Measurements from ENCODE around the gene PHF21A. TPM values are rescaled to one million over a fixed set of nuclear protein-coding genes. Genes with fewer than 3 reads are reported as not detected.

Gene PHF21A
- total RNA-seq, 2 donors from 2014 or later, result 50.3 to 64.3 TPM

DNA sequence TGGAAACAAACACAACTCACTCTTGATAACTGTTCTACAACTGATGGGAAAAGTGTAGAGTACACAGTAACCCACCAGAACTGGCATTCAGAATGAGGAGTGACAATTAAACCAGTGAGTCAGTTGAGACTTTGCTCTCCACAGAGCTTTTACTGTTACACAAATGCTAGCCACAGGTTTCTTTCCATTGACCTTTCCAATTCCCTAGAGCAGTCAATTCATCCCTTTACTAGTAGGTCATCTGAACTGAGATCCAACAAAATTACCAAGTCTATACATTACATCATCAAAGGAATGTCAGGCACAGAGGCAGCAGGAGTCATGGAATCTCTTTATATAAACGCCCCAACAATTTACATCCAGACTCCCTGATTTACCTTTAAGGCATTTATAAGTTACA, 65.9 kb downstream of the PHF21A start:
- H3K4me3 Mint-ChIP-seq, result no peak overlapping the region
- ATAC-seq, result no peak
- H3K9me3 Mint-ChIP-seq, result no peaks in the 10 kb centered on the region
- peaks cover 0 to 6% of the 10 kb centered on the region in 2 donors for H3K4me1 Mint-ChIP-seq (ENCODE audit: low read depth in 2 of 2)
- H3K27me3 Mint-ChIP-seq, result no peaks in the 10 kb centered on the region
- H3K36me3 Mint-ChIP-seq, result no peaks in the 10 kb centered on the region
- DNase-seq (ENCODE audit: low spot score), result no peak
- H3K27ac Mint-ChIP-seq, result no peak overlapping the region

- Mint-ChIP-seq H3K9me3 (no peaks in the 10 kb centered on the region), H3K4me1 (ENCODE audit: low read depth in 2 of 2) (peaks cover 7 to 17% of the 10 kb centered on the region in 2 donors), H3K27ac (no peak overlapping the region), H3K27me3 (no peaks in the 10 kb centered on the region), H3K4me3 (no peak overlapping the region), H3K36me3 (no peaks in the 10 kb centered on the region)
- DNase-seq (ENCODE audit: low spot score) (no peak), ATAC-seq (no peak)
These were observed 70.2 kb downstream of the PHF21A start for GRCh38 chr11:46051102-46051501.

GRCh38 chr11:46050662-46051061, 70.6 kb downstream of the PHF21A start:
- no peak for DNase-seq (ENCODE audit: low spot score)
- Mint-ChIP-seq H3K27me3 (no peaks in the 10 kb centered on the region), H3K9me3 (no peaks in the 10 kb centered on the region), H3K27ac (no peak overlapping the region), H3K4me3 (no peak overlapping the region), H3K36me3 (no peaks in the 10 kb centered on the region), H3K4me1 (ENCODE audit: low read depth in 2 of 2) (peaks cover 10 to 19% of the 10 kb centered on the region in 2 donors)
- no peak for ATAC-seq

DNA sequence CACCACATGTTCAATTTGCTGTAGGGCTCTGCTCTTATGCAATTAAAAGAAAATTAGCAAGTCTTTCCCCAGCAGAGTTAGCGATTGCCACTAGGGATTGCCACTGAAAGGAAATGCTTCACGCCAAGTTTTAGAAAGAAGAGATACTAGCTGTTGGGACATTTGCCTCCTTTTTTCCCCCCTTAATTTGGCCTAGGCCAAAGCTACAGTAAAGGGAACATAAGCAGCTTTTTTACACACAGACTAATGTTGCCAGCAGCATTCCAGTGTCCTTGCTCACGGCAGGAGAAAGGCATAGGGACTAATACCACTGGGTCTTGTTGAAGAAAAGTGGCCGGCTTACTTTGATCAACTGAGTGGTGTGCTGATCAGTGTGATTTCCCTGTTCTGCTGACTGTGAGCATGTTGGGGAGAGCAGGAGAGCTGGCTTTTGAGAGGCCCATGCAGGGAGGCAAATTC, 71.2 kb downstream of the PHF21A start:
- no peak for DNase-seq (ENCODE audit: low spot score)
- Mint-ChIP-seq H3K36me3 (no peaks in the 10 kb centered on the region), H3K27ac (no peak overlapping the region), H3K4me3 (no peak overlapping the region), H3K9me3 (no peaks in the 10 kb centered on the region), H3K27me3 (no peaks in the 10 kb centered on the region), H3K4me1 (ENCODE audit: low read depth in 2 of 2) (peaks cover 12 to 20% of the 10 kb centered on the region in 2 donors)
- ATAC-seq, result no peak

DNA sequence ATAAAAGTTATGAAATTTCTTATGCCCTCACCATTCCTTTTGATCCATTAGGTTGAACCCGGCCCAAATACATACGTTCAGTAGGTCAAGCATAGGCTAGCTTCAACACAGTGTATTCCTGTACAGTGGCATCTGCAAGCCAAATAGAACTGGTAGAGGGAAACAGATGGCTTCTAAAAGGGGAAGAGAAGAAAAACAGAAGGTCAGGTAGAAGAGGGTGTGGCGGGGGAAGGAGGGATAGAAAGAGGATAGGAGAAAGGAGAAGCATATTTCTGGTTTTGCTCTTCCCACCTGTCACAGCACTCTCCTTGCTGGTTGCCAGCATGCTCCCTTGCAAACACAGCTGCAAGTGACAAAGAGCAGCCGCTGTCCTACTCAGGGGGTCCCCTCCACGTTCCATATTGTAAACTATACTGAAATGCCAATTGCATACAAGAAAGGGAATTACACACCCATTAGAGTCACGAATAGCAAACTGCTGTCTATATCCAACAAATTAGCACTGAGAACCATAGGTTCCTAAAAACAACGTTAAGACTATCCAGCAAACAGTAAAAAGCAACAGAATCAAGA, 71.8 kb downstream of the PHF21A start:
- Mint-ChIP-seq H3K36me3 (no peaks in the 10 kb centered on the region), H3K4me1 (ENCODE audit: low read depth in 2 of 2) (peaks cover 14 to 22% of the 10 kb centered on the region in 2 donors), H3K27ac (no peak overlapping the region), H3K4me3 (no peak overlapping the region), H3K27me3 (no peaks in the 10 kb centered on the region), H3K9me3 (no peaks in the 10 kb centered on the region)
- DNase-seq (ENCODE audit: low spot score), result no peak
- ATAC-seq, result no peak

DNA sequence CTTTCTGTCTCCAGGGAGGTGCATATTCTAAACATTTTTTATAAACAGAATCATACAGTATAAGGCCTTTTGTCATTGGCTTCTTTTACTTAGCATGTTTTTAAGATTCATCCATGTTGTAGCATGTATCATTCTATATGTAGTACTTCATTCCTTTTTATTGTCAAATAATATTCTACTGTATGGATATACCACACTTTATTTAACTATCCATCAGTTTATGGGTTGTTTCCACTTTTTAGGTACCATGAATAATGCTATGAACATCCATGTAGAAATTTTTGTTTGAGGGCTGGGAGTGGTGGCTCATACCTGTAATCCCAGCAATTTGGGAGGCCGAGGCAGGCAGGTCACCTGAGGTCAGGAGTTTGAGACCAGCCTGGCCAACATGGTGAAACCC, 73.1 kb downstream of the PHF21A start:
- Mint-ChIP-seq H3K4me1 (ENCODE audit: low read depth in 2 of 2) (peaks cover 14 to 22% of the 10 kb centered on the region in 2 donors), H3K36me3 (no peaks in the 10 kb centered on the region), H3K4me3 (no peak overlapping the region), H3K9me3 (no peaks in the 10 kb centered on the region), H3K27ac (no peak overlapping the region), H3K27me3 (no peaks in the 10 kb centered on the region)
- ATAC-seq (no peak), DNase-seq (ENCODE audit: low spot score) (no peak)

DNA sequence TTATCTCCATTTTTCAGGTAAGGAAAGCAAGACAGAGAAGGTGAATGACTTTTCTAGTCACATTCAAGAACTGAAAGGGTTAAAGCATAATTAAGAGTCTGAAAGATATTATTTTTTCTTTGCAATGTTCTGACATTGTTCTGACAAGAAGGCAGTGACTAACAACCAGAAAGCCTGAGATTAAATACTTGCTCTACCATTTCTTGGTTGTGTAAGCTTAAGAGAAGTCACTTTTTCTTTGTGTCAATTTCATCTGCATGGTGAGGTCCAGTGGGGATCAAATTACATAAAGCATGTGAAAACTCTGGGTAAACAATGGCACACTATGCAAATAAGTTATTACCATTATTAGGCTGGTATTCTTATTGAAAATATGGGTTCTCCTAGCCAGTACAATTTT, 73.7 kb downstream of the PHF21A start:
- H3K36me3 Mint-ChIP-seq, result no peaks in the 10 kb centered on the region
- H3K4me3 Mint-ChIP-seq, result no peak overlapping the region
- H3K27me3 Mint-ChIP-seq, result no peaks in the 10 kb centered on the region
- DNase-seq (ENCODE audit: low spot score) (no peak), ATAC-seq (no peak)
- no peaks in the 10 kb centered on the region for H3K9me3 Mint-ChIP-seq
- H3K27ac Mint-ChIP-seq, result no peak overlapping the region
- H3K4me1 Mint-ChIP-seq (ENCODE audit: low read depth in 2 of 2), result peaks cover 14 to 22% of the 10 kb centered on the region in 2 donors

GRCh38 chr11:46045811-46046210, 75.4 kb downstream of the PHF21A start:
- H3K4me1 Mint-ChIP-seq (ENCODE audit: low read depth in 2 of 2), result peaks cover 21 to 25% of the 10 kb centered on the region in 2 donors

DNA sequence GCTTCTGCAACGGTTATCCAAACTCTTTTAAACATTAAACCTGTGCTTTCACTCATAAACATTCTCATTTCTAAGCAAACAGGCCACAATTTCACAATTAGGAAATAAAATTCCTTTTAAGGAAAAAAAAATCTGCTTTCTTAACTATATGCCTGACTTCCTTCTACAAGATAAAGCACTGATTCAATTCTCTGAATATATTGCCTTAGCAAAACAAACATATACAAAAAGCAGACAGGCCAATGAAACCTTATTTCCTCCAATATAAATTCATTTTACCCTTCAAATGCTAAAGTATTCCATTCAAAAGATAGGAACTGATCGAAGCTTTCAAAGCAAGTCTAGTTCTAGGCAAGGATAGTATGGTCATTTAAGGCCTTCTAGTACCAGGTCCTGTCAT, 76.7 kb downstream of the PHF21A start:
- no peak for DNase-seq (ENCODE audit: low spot score)
- no peak overlapping the region for H3K4me3 Mint-ChIP-seq
- no peaks in the 10 kb centered on the region for H3K9me3 Mint-ChIP-seq
- H3K27me3 Mint-ChIP-seq, result no peaks in the 10 kb centered on the region
- H3K36me3 Mint-ChIP-seq, result no peaks in the 10 kb centered on the region
- peaks cover 24 to 30% of the 10 kb centered on the region in 2 donors for H3K4me1 Mint-ChIP-seq (ENCODE audit: low read depth in 2 of 2)
- no peak for ATAC-seq
- H3K27ac Mint-ChIP-seq, result no peak overlapping the region

More at GRCh38 chr11:46045811-46046210, 75.4 kb downstream of the PHF21A start:
- H3K36me3 Mint-ChIP-seq, result no peaks in the 10 kb centered on the region
- no peak overlapping the region for H3K4me3 Mint-ChIP-seq
- no peak for ATAC-seq
- DNase-seq (ENCODE audit: low spot score), result no peak
- H3K9me3 Mint-ChIP-seq, result no peaks in the 10 kb centered on the region
- no peaks in the 10 kb centered on the region for H3K27me3 Mint-ChIP-seq
- H3K27ac Mint-ChIP-seq, result no peak overlapping the region

GRCh38 chr11:46039990-46040389, 81.3 kb downstream of the PHF21A start:
- DNase-seq (ENCODE audit: low spot score) (no peak), ATAC-seq (no peak)
- H3K4me3 Mint-ChIP-seq, result no peak overlapping the region
- peaks cover 12 to 18% of the 10 kb centered on the region in 2 donors for H3K4me1 Mint-ChIP-seq (ENCODE audit: low read depth in 2 of 2)
- no peaks in the 10 kb centered on the region for H3K36me3 Mint-ChIP-seq
- H3K27me3 Mint-ChIP-seq, result no peaks in the 10 kb centered on the region
- no peak overlapping the region for H3K27ac Mint-ChIP-seq
- H3K9me3 Mint-ChIP-seq, result no peaks in the 10 kb centered on the region

DNA sequence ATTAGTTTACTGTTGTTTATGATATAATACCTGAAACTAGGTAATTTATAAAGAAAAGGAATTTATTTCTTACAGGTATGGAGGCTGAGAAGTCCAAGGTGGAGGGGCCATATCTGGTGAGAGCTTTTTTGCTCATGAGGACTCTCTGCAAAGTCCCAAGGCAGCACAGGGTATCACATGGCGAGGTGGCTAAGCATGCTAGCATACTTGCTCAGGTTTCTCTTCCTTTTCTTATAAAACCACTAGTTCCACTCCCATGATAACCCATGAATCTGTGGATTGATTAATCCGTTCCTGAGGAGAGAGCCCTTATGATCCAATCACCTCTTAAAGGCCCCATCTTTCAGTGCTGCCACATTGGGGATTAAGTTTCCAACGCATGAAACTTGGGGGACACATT, 82.7 kb downstream of the PHF21A start:
- no peak overlapping the region for H3K27ac Mint-ChIP-seq
- no peak for ATAC-seq
- H3K27me3 Mint-ChIP-seq, result no peaks in the 10 kb centered on the region
- DNase-seq (ENCODE audit: low spot score), result no peak
- H3K9me3 Mint-ChIP-seq, result no peaks in the 10 kb centered on the region
- no peak overlapping the region for H3K4me3 Mint-ChIP-seq
- H3K36me3 Mint-ChIP-seq, result no peaks in the 10 kb centered on the region
- peaks cover 10 to 16% of the 10 kb centered on the region in 2 donors for H3K4me1 Mint-ChIP-seq (ENCODE audit: low read depth in 2 of 2)

- ATAC-seq (no peak), DNase-seq (ENCODE audit: low spot score) (no peak)
- Mint-ChIP-seq H3K36me3 (no peaks in the 10 kb centered on the region), H3K9me3 (no peaks in the 10 kb centered on the region), H3K4me1 (ENCODE audit: low read depth in 2 of 2) (peaks cover 10 to 16% of the 10 kb centered on the region in 2 donors), H3K27ac (no peak overlapping the region), H3K27me3 (no peaks in the 10 kb centered on the region), H3K4me3 (no peak overlapping the region)
These were observed 84.3 kb downstream of the PHF21A start for GRCh38 chr11:46036969-46037368.

GRCh38 chr11:46036009-46036408, 85.2 kb downstream of the PHF21A start:
- Mint-ChIP-seq H3K27ac (no peak overlapping the region), H3K4me1 (ENCODE audit: low read depth in 2 of 2) (peaks cover 9 to 11% of the 10 kb centered on the region in 2 donors), H3K9me3 (no peaks in the 10 kb centered on the region), H3K4me3 (no peak overlapping the region), H3K27me3 (no peaks in the 10 kb centered on the region), H3K36me3 (no peaks in the 10 kb centered on the region)
- DNase-seq (ENCODE audit: low spot score), result no peak
- ATAC-seq, result no peak

- no peak for ATAC-seq
- Mint-ChIP-seq H3K4me1 (ENCODE audit: low read depth in 2 of 2) (peaks cover 5 to 6% of the 10 kb centered on the region in 2 donors), H3K27me3 (no peaks in the 10 kb centered on the region), H3K9me3 (no peaks in the 10 kb centered on the region), H3K4me3 (no peak overlapping the region), H3K36me3 (no peaks in the 10 kb centered on the region), H3K27ac (no peak overlapping the region)
- DNase-seq (ENCODE audit: low spot score), result no peak
These were observed 87.2 kb downstream of the PHF21A start for GRCh38 chr11:46034041-46034440.
